IgD-negative memory B cell (primary cell): ENCODE data around the gene CCDC192. TPM values are rescaled to one million over a fixed set of nuclear protein-coding genes. Genes with fewer than 3 reads are reported as not detected.
"Not testable (repeated sequence)": the region's sequence is repeated elsewhere in the genome, so short reads cannot be mapped to it uniquely, and the experiment has no call there.

Experiments
- H3K27ac Mint-ChIP-seq, 3 donors: one replicate each; pipeline ENCODE4 v1.8.0; 2020 to 2022; ENCODE audit warnings: mild to moderate bottlenecking in 3 of 3, mixed read lengths in 3 of 3, moderate library complexity in 1 of 3
- H3K27me3 Mint-ChIP-seq: one replicate; pipeline ENCODE4 v1.8.0; 2021; ENCODE audit warnings: mixed read lengths
- H3K36me3 Mint-ChIP-seq: one replicate; pipeline ENCODE4 v1.8.0; 2020; ENCODE audit warnings: mild to moderate bottlenecking, mixed read lengths
- H3K4me1 Mint-ChIP-seq, 3 donors: one replicate each; pipeline ENCODE4 v1.8.0; 2020 to 2022; ENCODE audit warnings: mixed read lengths in 3 of 3, mild to moderate bottlenecking in 1 of 3
- H3K4me3 Mint-ChIP-seq, 4 donors: one replicate each; pipeline ENCODE4 v1.8.0; 2020 to 2022; ENCODE audit warnings: mild to moderate bottlenecking in 4 of 4, mixed read lengths in 4 of 4, moderate library complexity in 3 of 4
- H3K9me3 Mint-ChIP-seq, 3 donors: one replicate each; pipeline ENCODE4 v1.8.0; 2020 to 2021; ENCODE audit warnings: mixed read lengths in 3 of 3, mild to moderate bottlenecking in 1 of 3
- polyA plus RNA-seq: library from polyadenylated mRNA; unstranded; fragments of 300-500 nt; fragmentation: Illumina TruSeq; gene quantifications from one replicate; pipeline ENCODE4 v1.2.3, GENCODE V29; 2021

CCDC192 gene
- polyA plus RNA-seq, 1 donor from 2014 or later: not detected

DNA sequence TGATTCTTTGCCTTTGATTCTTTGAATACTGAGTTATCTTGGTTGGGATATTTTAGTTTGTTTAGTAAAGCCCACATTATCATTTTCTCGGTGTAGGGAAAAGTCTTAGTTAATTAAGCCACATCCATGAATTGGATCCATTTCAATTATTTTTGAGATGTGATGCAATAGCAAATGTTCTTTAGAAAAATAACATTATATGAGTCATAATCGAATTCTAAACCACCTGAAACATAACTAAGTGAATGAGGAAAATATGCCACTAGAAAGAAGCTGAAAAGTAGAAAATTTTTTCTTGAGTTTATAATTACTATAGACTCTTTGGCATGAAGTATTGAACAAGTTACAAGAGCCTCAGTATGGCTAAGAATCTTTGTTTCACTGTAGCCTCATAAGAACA lies 17.5 kb upstream of the CCDC192 start:
- H3K4me3 Mint-ChIP-seq: no peak overlapping the region
- no peak overlapping the region for H3K27ac Mint-ChIP-seq
- peaks cover 0 to 1% (median under 1%) of the 10 kb centered on the region in 3 donors for H3K9me3 Mint-ChIP-seq
- no peaks in the 10 kb centered on the region for H3K36me3 Mint-ChIP-seq
- H3K27me3 Mint-ChIP-seq: peaks cover 2% of the 10 kb centered on the region
- no peaks in the 10 kb centered on the region for H3K4me1 Mint-ChIP-seq

DNA sequence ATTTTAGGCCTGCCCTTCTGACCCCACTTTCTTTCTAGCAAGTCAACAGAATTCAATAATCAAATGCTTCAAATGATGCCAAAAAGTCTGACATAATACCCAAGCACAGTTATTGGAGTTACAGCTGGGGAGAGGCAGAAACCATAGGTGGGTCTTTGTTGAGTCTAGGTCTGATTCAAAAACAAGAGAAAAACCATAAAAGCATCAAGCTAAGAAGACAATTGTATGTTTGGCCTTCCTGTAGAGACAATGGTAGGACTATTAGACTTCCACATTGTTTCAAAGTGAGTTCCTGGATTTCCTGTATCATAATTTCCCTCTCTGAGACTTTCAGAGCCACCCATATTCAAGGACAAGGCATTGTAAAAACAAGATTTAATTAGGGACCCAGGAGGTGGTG lies 16.8 kb upstream of the CCDC192 start:
- Mint-ChIP-seq H3K9me3 (peaks cover 0 to 6% (median 5%) of the 10 kb centered on the region in 3 donors), H3K4me3 (no peak overlapping the region), H3K27me3 (peaks cover 2% of the 10 kb centered on the region), H3K27ac (no peak overlapping the region), H3K4me1 (no peaks in the 10 kb centered on the region), H3K36me3 (no peaks in the 10 kb centered on the region)

DNA sequence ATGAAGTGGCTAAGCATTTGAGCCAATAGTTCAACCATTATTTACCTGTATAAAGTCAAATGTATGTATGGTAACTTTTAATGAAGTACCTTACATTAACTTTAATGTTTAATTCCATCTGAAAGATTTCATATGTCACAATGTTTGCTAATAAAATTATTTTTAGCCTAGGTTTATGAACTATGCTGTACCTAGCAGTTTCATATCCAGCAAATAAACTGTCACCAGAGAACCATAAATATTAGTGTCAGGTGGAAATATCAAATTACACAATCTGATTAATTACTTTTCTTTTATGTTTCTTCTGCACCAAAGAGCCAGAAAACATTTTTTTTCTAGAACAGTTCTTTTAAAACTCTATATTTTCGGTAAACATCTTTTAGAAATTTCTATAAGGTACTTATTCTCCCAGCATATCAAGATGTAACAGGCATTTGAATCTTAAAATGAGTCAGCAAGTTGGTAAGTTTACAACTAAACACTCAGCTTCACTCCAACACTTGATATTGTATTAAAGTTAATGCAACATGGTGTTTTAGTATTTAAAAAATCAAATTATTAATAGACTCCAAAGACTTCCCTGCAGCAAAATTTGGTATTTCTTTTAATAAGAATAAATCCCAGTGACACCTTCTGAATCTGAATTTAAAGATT lies 8.5 kb upstream of the CCDC192 start:
- Mint-ChIP-seq H3K36me3 (no peaks in the 10 kb centered on the region), H3K4me1 (no peaks in the 10 kb centered on the region), H3K27ac (no peak overlapping the region), H3K4me3 (no peak overlapping the region), H3K27me3 (no peaks in the 10 kb centered on the region), H3K9me3 (peaks cover 0 to 6% (median 5%) of the 10 kb centered on the region in 3 donors)

DNA sequence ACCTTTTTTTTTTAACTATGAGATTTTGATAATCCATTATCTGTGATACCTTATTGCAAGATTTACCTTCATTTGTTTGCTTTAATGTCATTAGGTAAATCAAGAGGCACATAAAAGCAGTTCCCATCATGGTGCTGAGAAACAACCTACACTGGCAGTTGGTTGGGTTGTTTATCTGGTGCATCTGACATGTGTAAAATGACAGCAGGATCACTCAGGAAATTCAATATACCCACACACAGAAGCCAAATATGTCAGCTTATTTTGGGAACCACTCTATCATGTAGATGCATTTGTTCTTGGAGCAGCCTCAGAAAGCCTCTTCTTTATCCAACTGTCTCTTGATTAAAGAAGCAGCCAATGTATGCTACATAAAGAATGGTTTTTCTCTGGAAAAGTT lies 7.8 kb upstream of the CCDC192 start:
- no peaks in the 10 kb centered on the region for H3K36me3 Mint-ChIP-seq
- H3K27ac Mint-ChIP-seq: no peak overlapping the region
- no peaks in the 10 kb centered on the region for H3K4me1 Mint-ChIP-seq
- H3K4me3 Mint-ChIP-seq: no peak overlapping the region
- H3K27me3 Mint-ChIP-seq: no peaks in the 10 kb centered on the region
- H3K9me3 Mint-ChIP-seq: peaks cover 0 to 6% (median 5%) of the 10 kb centered on the region in 3 donors

DNA sequence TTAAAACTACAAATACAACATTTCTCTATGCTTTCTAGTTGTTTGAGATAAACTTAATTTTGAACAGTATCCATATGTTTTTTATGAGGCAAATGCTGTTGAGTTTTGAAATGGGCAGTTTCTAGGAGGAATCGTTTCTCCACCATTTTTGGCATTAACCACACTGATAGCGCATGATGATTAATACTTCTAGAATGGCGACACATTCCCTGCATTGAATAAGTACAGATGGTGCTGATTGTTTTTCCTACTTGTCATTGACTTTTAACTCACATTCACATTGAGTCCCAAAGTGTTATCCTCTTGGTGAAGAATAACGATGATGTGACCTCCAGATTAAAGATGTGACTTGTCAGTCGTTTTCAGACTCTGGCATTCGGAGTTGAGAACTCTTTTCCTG lies 6.5 kb upstream of the CCDC192 start:
- Mint-ChIP-seq H3K27ac (no peak overlapping the region), H3K4me3 (no peak overlapping the region), H3K36me3 (no peaks in the 10 kb centered on the region), H3K27me3 (no peaks in the 10 kb centered on the region), H3K9me3 (no peaks in the 10 kb centered on the region), H3K4me1 (no peaks in the 10 kb centered on the region)

DNA sequence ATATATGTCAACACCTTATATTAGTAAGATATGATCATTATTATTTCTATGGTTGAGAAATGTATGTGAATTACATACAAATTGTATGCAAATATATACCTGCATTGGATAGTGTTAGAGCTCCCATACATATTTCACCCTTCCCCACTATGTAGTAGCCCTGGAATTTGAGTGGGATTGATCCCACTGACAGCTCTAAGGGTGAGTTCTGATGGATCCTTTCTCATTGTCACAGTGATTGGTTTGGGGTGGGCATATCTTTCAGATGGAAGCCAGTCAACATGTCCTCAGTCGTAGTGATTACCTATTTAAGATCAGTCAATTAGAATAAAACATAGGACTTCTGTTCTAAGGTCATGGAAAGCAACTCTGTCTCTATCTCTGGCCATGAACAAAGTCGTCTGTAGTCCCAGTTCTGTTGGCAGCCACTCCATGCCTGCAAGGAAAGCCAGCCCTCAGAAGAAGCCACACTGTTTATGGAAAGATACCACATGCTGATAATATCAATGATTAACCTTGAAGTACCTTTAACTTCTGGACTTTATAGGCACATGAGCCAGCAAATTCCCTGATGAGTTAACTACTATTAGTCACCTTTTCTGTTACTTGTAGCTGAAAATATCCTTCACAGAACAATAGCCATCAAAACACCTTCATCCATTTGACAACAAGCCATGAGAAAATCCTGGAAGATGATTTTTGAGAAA lies 5.1 kb upstream of the CCDC192 start:
- Mint-ChIP-seq H3K27ac (no peak overlapping the region), H3K4me1 (no peaks in the 10 kb centered on the region), H3K27me3 (no peaks in the 10 kb centered on the region), H3K36me3 (no peaks in the 10 kb centered on the region), H3K4me3 (no peak overlapping the region), H3K9me3 (no peaks in the 10 kb centered on the region)

DNA sequence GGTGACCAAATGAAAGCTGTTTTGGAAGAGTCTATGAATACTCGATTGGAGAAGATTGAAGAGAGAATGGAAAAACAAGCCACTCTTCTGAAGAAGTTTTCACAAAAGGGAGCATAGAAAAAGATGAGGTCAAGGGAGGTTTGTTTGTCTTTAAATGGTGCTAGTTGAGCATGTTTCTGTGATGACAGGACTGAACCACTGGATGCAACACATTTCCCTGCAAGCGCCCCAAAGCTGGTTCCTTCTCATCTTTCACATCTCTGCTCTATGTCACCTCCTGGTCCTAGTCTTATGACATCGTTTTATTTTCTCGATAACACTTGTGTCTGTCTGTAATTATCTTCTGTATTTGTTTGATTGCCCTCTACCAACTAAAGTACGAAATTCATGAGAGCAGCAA lies 3.8 kb upstream of the CCDC192 start:
- Mint-ChIP-seq H3K36me3 (no peaks in the 10 kb centered on the region), H3K4me1 (no peaks in the 10 kb centered on the region), H3K9me3 (no peaks in the 10 kb centered on the region), H3K4me3 (no peak overlapping the region), H3K27ac (no peak overlapping the region), H3K27me3 (no peaks in the 10 kb centered on the region)

DNA sequence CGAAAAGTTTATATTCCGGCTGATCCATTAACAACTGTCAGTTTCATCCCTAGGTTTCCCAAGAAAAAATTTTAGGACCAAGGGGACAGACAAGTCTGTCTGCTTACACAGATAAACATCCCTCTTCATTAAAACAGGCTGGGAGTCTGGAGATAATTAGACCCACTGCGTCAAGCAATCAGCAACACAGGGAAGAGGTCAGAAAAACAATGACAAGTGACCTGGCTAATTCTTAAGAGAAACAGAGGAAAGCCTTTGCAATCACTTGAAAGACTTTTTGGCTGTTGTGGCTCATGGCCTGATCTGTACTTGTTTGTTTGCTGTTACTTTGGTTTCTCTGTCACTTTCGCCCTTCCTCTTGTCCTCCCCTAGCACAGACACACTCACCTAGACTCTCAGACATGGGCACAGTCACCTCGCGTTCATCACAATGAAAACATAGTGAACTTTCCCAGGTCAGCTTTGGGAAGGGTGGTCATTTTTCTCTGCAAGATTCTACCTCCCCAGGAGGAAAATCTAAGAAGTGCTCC lies 2.9 kb upstream of the CCDC192 start:
- H3K4me3 Mint-ChIP-seq: no peak overlapping the region
- H3K36me3 Mint-ChIP-seq: no peaks in the 10 kb centered on the region
- H3K9me3 Mint-ChIP-seq: no peaks in the 10 kb centered on the region
- no peaks in the 10 kb centered on the region for H3K4me1 Mint-ChIP-seq
- H3K27ac Mint-ChIP-seq: no peak overlapping the region
- no peaks in the 10 kb centered on the region for H3K27me3 Mint-ChIP-seq

DNA sequence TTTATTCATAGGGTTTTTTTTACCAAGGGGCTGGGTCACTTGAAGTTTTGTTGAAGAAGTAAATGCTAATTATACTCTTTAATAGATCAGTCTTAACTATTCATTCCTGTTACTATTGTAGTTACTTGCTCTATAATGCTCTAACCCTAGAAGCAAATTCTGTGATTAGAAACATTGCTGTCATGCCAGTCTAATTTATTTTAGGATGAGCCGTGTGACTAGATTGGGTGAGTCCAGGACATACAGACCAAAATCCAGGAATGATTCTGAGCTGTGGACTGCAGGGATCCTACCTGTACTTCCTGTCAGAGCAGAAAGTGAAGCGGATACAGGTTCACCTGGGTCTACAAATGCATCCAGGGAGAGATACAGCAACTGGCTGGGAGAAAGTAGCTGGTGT lies 757 bp upstream of the CCDC192 start:
- Mint-ChIP-seq H3K27me3 (no peaks in the 10 kb centered on the region), H3K4me3 (no peak overlapping the region), H3K9me3 (no peaks in the 10 kb centered on the region), H3K4me1 (no peaks in the 10 kb centered on the region), H3K27ac (no peak overlapping the region), H3K36me3 (no peaks in the 10 kb centered on the region)

DNA sequence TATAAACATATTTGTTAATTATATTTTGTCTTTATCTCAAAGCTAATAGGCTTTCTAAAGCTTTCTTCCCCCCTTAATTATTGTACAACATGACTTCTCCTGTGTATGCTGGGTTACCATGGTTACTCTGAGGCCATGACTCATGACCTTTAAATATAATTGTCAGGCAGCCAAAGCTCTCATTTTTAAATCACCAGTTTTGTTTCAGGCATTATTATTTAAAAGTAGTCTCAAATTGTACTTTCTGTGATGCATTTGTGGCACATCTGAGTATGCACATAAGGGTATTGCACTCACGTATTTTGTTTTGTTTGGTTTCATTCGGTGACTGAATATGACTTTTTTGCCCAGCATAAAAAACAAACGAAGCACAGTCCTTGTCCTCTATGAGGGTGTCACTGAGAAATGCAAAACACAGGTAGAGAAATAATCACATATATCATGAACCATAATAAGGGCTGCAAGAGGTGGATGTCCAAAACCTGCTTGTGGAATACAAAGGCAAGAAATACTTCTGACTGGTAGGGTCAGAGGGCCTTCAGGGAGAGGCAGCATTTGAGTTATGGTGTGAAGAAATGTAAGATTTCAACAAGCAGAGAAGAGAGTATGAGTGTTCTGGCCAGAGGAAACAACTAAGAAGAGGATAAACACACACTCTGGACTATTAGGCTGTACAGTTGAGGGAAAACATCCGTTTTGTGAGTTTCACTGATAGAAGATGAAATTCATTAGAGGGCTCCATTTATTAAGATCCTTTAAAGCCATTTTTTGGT lies 2.1 kb downstream of the CCDC192 start:
- Mint-ChIP-seq H3K27ac (no peak overlapping the region), H3K9me3 (no peaks in the 10 kb centered on the region), H3K4me1 (no peaks in the 10 kb centered on the region), H3K27me3 (no peaks in the 10 kb centered on the region), H3K4me3 (no peak overlapping the region), H3K36me3 (no peaks in the 10 kb centered on the region)

DNA sequence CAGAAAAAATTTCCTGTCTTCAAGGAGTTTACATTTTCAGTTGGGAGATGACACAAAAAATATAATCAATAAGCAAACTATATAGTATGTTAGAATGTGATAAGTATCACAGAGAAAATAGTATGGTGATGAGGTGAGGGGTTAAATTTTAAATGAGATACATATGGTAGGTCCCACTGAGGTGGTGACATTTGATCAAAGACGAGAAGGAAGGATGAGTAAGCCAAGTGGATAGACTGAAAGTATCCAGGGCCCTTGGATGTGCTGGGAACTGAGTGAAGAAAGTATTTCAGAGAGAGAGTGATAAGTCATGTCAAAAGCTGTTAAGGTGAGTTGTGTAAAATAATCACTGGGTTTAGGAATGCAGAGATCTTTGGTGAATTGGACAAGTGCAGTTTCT lies 3.5 kb downstream of the CCDC192 start:
- Mint-ChIP-seq H3K4me3 (peak overlapping the region in 1 of 4 donors; percentile 9), H3K36me3 (no peaks in the 10 kb centered on the region), H3K27ac (no peak overlapping the region), H3K4me1 (no peaks in the 10 kb centered on the region), H3K27me3 (no peaks in the 10 kb centered on the region), H3K9me3 (no peaks in the 10 kb centered on the region)

DNA sequence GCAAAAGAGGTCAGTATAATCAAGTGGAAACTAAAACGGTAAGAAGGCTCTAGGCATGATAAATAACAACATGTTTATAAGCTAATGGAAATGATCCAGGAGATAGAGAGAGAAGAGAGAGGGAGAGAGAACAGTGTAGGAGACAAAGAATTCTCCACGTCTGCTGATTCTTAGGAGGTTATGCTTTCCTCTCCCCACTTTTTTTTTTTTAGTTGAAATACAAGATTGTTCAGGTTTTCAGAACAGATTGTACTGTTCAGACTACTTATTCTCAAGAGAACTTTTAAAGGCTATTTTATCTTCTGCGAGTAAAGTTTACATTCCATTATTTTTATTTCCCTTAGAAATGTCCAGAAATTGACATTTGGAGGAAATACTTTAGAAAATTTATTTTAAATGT lies 4.0 kb downstream of the CCDC192 start:
- H3K4me1 Mint-ChIP-seq: no peaks in the 10 kb centered on the region

DNA sequence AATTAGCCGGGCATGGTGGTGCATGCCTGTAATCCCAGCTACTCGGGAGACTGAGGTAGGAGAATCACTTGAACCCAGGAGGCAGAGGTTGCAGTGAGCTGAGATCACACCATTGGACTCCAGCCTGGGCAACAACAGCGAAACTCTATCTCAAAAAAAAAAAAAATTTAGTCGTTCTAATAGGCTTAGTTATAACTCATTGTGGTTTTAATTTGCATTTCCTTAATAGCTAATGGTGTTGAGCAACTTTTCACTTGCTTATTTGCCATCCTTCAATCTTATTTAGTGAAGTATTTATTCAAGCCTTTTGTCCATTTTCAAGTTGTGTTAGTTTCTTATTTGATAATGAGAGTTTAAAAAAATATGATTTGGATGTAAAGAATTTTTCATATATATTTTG lies 9.9 kb downstream of the CCDC192 start:
- not testable (repeated sequence) for H3K9me3 Mint-ChIP-seq, H3K27me3 Mint-ChIP-seq, H3K4me1 Mint-ChIP-seq, H3K27ac Mint-ChIP-seq, H3K4me3 Mint-ChIP-seq, H3K36me3 Mint-ChIP-seq

More for the DNA sequence above, 4.0 kb downstream of the CCDC192 start:
- peak overlapping the region in 1 of 4 donors; percentile 9 for H3K4me3 Mint-ChIP-seq
- H3K36me3 Mint-ChIP-seq: no peaks in the 10 kb centered on the region
- no peak overlapping the region for H3K27ac Mint-ChIP-seq
- H3K9me3 Mint-ChIP-seq: no peaks in the 10 kb centered on the region
- H3K27me3 Mint-ChIP-seq: no peaks in the 10 kb centered on the region

DNA sequence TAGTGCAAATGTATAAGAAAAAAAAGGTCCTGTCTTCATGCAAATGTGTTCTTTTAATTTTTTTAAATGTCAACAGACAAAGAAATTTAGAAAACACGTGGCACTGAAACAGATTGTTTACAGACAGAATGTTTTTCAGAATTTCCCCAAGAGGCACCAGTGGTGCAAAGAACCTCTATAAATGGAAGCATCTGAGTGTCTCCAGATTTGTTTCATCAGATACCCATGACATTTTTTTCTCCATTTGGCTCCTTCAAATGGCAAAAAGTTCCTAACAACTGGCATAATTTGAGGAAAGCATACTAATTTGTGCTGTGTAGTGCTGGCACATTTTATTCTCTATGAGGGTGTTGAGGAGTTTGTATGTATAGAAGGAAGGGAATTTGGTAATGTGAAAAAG lies 15.0 kb downstream of the CCDC192 start:
- Mint-ChIP-seq H3K4me1 (no peaks in the 10 kb centered on the region), H3K4me3 (no peak overlapping the region), H3K27ac (no peak overlapping the region), H3K27me3 (no peaks in the 10 kb centered on the region), H3K9me3 (peaks cover 6 to 18% (median 12%) of the 10 kb centered on the region in 3 donors), H3K36me3 (no peaks in the 10 kb centered on the region)

DNA sequence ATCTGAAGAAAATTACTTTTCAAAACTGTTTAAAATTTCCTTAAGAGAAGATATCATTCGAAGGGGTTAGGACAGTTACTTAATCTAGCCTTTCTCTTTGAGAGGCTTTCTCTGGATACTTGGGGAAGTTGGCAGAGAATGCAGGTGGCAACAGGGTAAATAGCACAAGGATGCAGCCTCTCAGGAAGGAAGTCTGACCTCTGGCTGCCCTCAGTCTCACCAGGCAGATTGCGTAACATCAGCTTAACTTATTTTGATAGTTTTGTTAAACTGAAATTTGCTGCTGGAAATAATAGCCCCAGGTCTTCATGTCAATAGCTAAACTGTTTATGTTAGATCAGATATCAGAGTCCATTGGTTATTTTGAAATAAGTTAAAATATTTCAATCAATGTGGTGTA lies 20.4 kb downstream of the CCDC192 start:
- H3K4me1 Mint-ChIP-seq: no peaks in the 10 kb centered on the region
- H3K9me3 Mint-ChIP-seq: peaks cover 6 to 18% (median 7%) of the 10 kb centered on the region in 3 donors
- no peaks in the 10 kb centered on the region for H3K36me3 Mint-ChIP-seq
- no peak overlapping the region for H3K27ac Mint-ChIP-seq
- no peak overlapping the region for H3K4me3 Mint-ChIP-seq
- no peaks in the 10 kb centered on the region for H3K27me3 Mint-ChIP-seq
